SK-N-SH (cell line): ENCODE results near the gene OSBPL2. TPM values are rescaled to one million over a fixed set of nuclear protein-coding genes. Genes with fewer than 3 reads are reported as not detected.

ENCODE experiments used
- CTCF ChIA-PET: fragments of 300-600, 350-600 bp; formaldehyde crosslinking; extraction: SDS; loops from one replicate; lab custom pipeline; 2021; lab: Yijun Ruan, JAX
- POLR2A ChIA-PET: fragments of 350-600 bp; sonication (Branson Sonifier 250); formaldehyde crosslinking; extraction: SDS; loops from one replicate; lab custom pipeline; 2020; ENCODE audit warnings: antibody characterized with exemption, inconsistent platforms; lab: Yijun Ruan, JAX
- DNase-seq: peaks from one replicate; pipeline ENCODE4 v3.0.0; 2012
- H2AFZ ChIP-seq: fragments of 200-600 bp; sonication (generic); 2 replicates; pipeline ENCODE4 v1.8.1; 2016; ENCODE audit warnings: antibody characterized with exemption, mild to moderate bottlenecking, low read depth
- H3F3A ChIP-seq: fragments of 200-600 bp; sonication (generic); replicated peaks from 2 replicates; pipeline ENCODE3; 2016; ENCODE audit warnings: antibody characterized with exemption, mild to moderate bottlenecking; ENCODE audit not compliant: insufficient read depth
- H3K27ac ChIP-seq, 2 experiments: fragments of 200-500 bp in 1 of 2; fragments of 200-600 bp in 1 of 2; sonication (Bioruptor generic) in 1 of 2; sonication (generic), shearing (Covaris generic) in 1 of 2; 2 replicates each; pipeline versions ENCODE4 v1.5.1 to v1.6.1; 2014 to 2016; ENCODE audit warnings: low read depth in 2 of 2, inconsistent platforms in 1 of 2, low read length in 1 of 2, mild to moderate bottlenecking in 1 of 2, mixed read lengths in 1 of 2
- H3K27me3 ChIP-seq: fragments of 200-600 bp; sonication (generic), shearing (Covaris generic); 2 replicates; pipeline ENCODE4 v1.6.1; 2016; ENCODE audit warnings: mixed run types; ENCODE audit not compliant: insufficient read depth
- H3K36me3 ChIP-seq, 2 experiments: fragments of 200-500 bp in 1 of 2; fragments of 200-600 bp in 1 of 2; sonication (Bioruptor generic) in 1 of 2; sonication (generic) in 1 of 2; replicated peaks in 1 of 2; 2 replicates each; pipeline versions ENCODE3 to v1.5.1; 2014 to 2016; ENCODE audit warnings: low read length in 1 of 2, mild to moderate bottlenecking in 1 of 2; ENCODE audit not compliant: insufficient read depth in 2 of 2, control insufficient read depth in 1 of 2
- H3K4me1 ChIP-seq, 2 experiments: fragments of 200-500 bp in 1 of 2; fragments of 200-600 bp in 1 of 2; sonication (Bioruptor generic) in 1 of 2; sonication (generic), shearing (Covaris generic) in 1 of 2; 2 replicates each; pipeline versions ENCODE4 v1.5.1 to v1.6.1; 2014 to 2016; ENCODE audit warnings: low read depth in 1 of 2, low read length in 1 of 2, mixed run types in 1 of 2; ENCODE audit not compliant: insufficient read depth in 2 of 2, control insufficient read depth in 1 of 2
- H3K4me2 ChIP-seq: fragments of 200-600 bp; sonication (generic), shearing (Covaris generic); 2 replicates; pipeline ENCODE4 v1.6.1; 2017; ENCODE audit warnings: mixed run types
- H3K4me3 ChIP-seq, 2 experiments: fragments of 200-500 bp in 1 of 2; fragments of 200-600 bp in 1 of 2; sonication (Bioruptor generic) in 1 of 2; sonication (generic), shearing (Covaris generic) in 1 of 2; 2 replicates each; pipeline versions ENCODE4 v1.5.1 to v1.8.1; 2014 to 2016; ENCODE audit warnings: low read depth in 2 of 2, inconsistent platforms in 1 of 2, low read length in 1 of 2, mild to moderate bottlenecking in 1 of 2, mixed read lengths in 1 of 2, moderate library complexity in 1 of 2
- H3K79me2 ChIP-seq: fragments of 200-600 bp; sonication (generic); 2 replicates; pipeline ENCODE4 v1.8.1; 2017; ENCODE audit warnings: mild to moderate bottlenecking; ENCODE audit not compliant: insufficient read depth
- H3K9ac ChIP-seq: fragments of 200-600 bp; sonication (generic); 2 replicates; pipeline ENCODE4 v1.6.1; 2017; ENCODE audit warnings: mixed run types
- H3K9me2 ChIP-seq: fragments of 200-600 bp; sonication (generic); 2 replicates; pipeline ENCODE4 v1.6.1; 2017; ENCODE audit warnings: mixed run types
- H3K9me3 ChIP-seq: fragments of 200-600 bp; sonication (generic); 2 replicates; pipeline ENCODE4 v1.6.1; 2017; ENCODE audit warnings: mixed run types, mild to moderate bottlenecking, moderate library complexity
- H4K20me1 ChIP-seq: fragments of 200-600 bp; sonication (generic); 2 replicates; pipeline ENCODE4 v1.6.1; 2017; ENCODE audit warnings: mild to moderate bottlenecking, mixed run types; ENCODE audit not compliant: insufficient read depth
- CHD2 ChIP-seq: fragments of 150-350 bp; IDR thresholded peaks from 2 replicates; pipeline ENCODE4 v1.6.1; 2018; ENCODE audit warnings: low read length; ENCODE audit not compliant: partially characterized antibody
- EP300 ChIP-seq, 2 experiments: IDR thresholded peaks; 2 replicates each; pipeline versions ENCODE4 v1.4.0 to v1.6.1; 2012; ENCODE audit warnings: borderline replicate concordance in 1 of 2, low read depth in 1 of 2, low read length in 1 of 2
- EZH2phosphoT487 ChIP-seq: fragments of 200-600 bp; sonication (generic); IDR thresholded peaks from 2 replicates; pipeline ENCODE4 v1.6.1; 2017; ENCODE audit warnings: low read depth, mixed run types, mild to moderate bottlenecking, antibody characterized with exemption, moderate library complexity, borderline replicate concordance
- FOSL2 ChIP-seq: IDR thresholded peaks from 2 replicates; pipeline ENCODE4 v1.4.0; 2012; ENCODE audit warnings: low read depth, mild to moderate bottlenecking, moderate library complexity, borderline replicate concordance
- FOXM1 ChIP-seq: IDR thresholded peaks from 2 replicates; pipeline ENCODE4 v1.4.0; 2012; ENCODE audit warnings: low read depth, mild to moderate bottlenecking
- GABPA ChIP-seq: IDR thresholded peaks from 2 replicates; pipeline ENCODE4 v1.4.0; 2012; ENCODE audit warnings: low read depth, mild to moderate bottlenecking
- GATA2 ChIP-seq: sonication (generic); formaldehyde crosslinking; IDR thresholded peaks from 2 replicates; pipeline ENCODE4 v1.5.0; 2020; ENCODE audit warnings: mild to moderate bottlenecking, missing genetic modification reagents
- JUND ChIP-seq: IDR thresholded peaks from 2 replicates; pipeline ENCODE4 v1.4.0; 2012
- MEF2A ChIP-seq: IDR thresholded peaks from 2 replicates; pipeline ENCODE4 v1.4.0; 2012; ENCODE audit warnings: low read depth, borderline replicate concordance
- MXI1 ChIP-seq: IDR thresholded peaks from 2 replicates; pipeline ENCODE4 v1.6.1; 2012; ENCODE audit warnings: mild to moderate bottlenecking, low read depth, low read length, improper control_type of control experiment
- POLR2AphosphoS5 ChIP-seq: IDR thresholded peaks from 2 replicates; pipeline ENCODE4 v1.6.1; 2012; ENCODE audit warnings: low read depth, low read length
- RAD21 ChIP-seq: IDR thresholded peaks from 2 replicates; pipeline ENCODE4 v1.6.1; 2012; ENCODE audit warnings: mild to moderate bottlenecking, low read length
- RCOR1 ChIP-seq: fragments of 150-350 bp; IDR thresholded peaks from 2 replicates; pipeline ENCODE4 v1.6.1; 2017; ENCODE audit warnings: antibody characterized with exemption, low read length
- RFX5 ChIP-seq: IDR thresholded peaks from 2 replicates; pipeline ENCODE4 v1.6.1; 2012; ENCODE audit warnings: mild to moderate bottlenecking, improper control_type of control experiment, low read length
- TAF1 ChIP-seq: IDR thresholded peaks from 2 replicates; pipeline ENCODE4 v1.6.1; 2012; ENCODE audit warnings: low read depth, mild to moderate bottlenecking, low read length, moderate library complexity, borderline replicate concordance
- TCF12 ChIP-seq: IDR thresholded peaks from 2 replicates; pipeline ENCODE4 v1.4.0; 2012
- TEAD4 ChIP-seq: IDR thresholded peaks from 2 replicates; pipeline ENCODE4 v1.4.0; 2012; ENCODE audit warnings: mild to moderate bottlenecking, borderline replicate concordance; ENCODE audit not compliant: insufficient read depth
- WGBS: methylation state at CpG from one replicate; pipeline ENCODE4 v1.1.6; 2017; ENCODE audit warnings: low lambda C conversion rate; 5-methylcytosine and 5-hydroxymethylcytosine counted together
- polyA plus RNA-seq, 3 experiments: library from polyadenylated mRNA; depleted of rRNA; stranded (reverse); fragments of >200 nt; gene quantifications; 2 replicates each; pipeline ENCODE4 v1.2.3, GENCODE V29; 2012
- TF ChIP-seq, protein P1 (sequence below): IDR thresholded peaks from 2 replicates; pipeline ENCODE4 v1.6.1; 2012; ENCODE audit warnings: mild to moderate bottlenecking, low read depth, low read length, moderate library complexity
- TF ChIP-seq, protein P2 (sequence below): IDR thresholded peaks from 2 replicates; pipeline ENCODE4 v1.4.0; 2012; ENCODE audit warnings: low read depth
- TF ChIP-seq, protein P3 (sequence below): IDR thresholded peaks from 2 replicates; pipeline ENCODE4 v1.4.0; 2012; ENCODE audit warnings: low read depth, borderline replicate concordance
- TF ChIP-seq, protein P4 (sequence below): IDR thresholded peaks from 2 replicates; pipeline ENCODE4 v1.4.0; 2012; ENCODE audit warnings: low read depth, borderline replicate concordance

Gene OSBPL2
- polyA plus RNA-seq, 1 of the 3 experiments (the other 2 are of a cell fraction): 17.7 TPM

DNA sequence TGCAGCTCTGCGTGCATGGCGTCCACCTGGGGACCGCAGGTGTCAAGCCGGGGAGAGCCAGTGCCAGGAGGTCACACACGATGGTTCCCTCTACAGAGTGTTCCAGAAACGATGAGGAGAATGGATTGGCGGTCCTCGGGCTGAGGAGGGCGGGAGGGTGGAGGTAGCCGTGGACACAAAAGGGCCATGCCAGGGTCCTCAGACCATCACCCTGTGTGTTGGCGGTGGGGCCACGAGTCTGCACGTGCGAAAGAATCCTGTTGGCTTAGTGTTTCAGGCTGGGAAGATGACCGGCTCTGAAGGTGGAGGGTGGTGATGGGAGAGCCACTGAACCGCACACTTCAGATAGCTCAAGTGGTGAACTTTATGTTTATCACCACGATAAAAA lies 31.9 kb upstream of the OSBPL2 start:
- Histone ChIP-seq H2AFZ (no peak overlapping the region), H3K9ac (no peak overlapping the region), H3K9me3 (no peaks in the 10 kb centered on the region), H3K27ac (no peak overlapping the region), H3K9me2 (no peaks in the 10 kb centered on the region), H3K4me1 (peaks cover 0 to 7% of the 10 kb centered on the region in 2 experiments; a peak in 2 of 4 replicates), H3K36me3 (peaks cover 0 to 11% of the 10 kb centered on the region in 2 experiments), H3F3A (no peaks in the 10 kb centered on the region), H3K4me2 (no peak overlapping the region), H3K27me3 (no peaks in the 10 kb centered on the region), H3K4me3 (no peak overlapping the region), H3K79me2 (no peaks in the 10 kb centered on the region), H4K20me1 (no peaks in the 10 kb centered on the region)
- WGBS: 87% methylated on average over 16 of the region's 17 CpGs
- POLR2A ChIA-PET: no interaction called here
- TF ChIP-seq MEF2A (no peak), GATA2 (CRISPR knock-in tag) (no peak), EP300 (IDR thresholded peaks at IDR 0.05; ENCODE audit: borderline replicate concordance in 1 of 2, low read depth in 1 of 2, low read length in 1 of 2) (no peak), GABPA (no peak), RCOR1 (no peak), FOSL2 (no peak), TAF1 (no peak), RAD21 (no peak), FOXM1 (no peak), EZH2phosphoT487 (no peak), TEAD4 (no peak)
- TF ChIP-seq, protein P1, sequence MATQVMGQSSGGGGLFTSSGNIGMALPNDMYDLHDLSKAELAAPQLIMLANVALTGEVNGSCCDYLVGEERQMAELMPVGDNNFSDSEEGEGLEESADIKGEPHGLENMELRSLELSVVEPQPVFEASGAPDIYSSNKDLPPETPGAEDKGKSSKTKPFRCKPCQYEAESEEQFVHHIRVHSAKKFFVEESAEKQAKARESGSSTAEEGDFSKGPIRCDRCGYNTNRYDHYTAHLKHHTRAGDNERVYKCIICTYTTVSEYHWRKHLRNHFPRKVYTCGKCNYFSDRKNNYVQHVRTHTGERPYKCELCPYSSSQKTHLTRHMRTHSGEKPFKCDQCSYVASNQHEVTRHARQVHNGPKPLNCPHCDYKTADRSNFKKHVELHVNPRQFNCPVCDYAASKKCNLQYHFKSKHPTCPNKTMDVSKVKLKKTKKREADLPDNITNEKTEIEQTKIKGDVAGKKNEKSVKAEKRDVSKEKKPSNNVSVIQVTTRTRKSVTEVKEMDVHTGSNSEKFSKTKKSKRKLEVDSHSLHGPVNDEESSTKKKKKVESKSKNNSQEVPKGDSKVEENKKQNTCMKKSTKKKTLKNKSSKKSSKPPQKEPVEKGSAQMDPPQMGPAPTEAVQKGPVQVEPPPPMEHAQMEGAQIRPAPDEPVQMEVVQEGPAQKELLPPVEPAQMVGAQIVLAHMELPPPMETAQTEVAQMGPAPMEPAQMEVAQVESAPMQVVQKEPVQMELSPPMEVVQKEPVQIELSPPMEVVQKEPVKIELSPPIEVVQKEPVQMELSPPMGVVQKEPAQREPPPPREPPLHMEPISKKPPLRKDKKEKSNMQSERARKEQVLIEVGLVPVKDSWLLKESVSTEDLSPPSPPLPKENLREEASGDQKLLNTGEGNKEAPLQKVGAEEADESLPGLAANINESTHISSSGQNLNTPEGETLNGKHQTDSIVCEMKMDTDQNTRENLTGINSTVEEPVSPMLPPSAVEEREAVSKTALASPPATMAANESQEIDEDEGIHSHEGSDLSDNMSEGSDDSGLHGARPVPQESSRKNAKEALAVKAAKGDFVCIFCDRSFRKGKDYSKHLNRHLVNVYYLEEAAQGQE: no peak
- TF ChIP-seq, protein P2, sequence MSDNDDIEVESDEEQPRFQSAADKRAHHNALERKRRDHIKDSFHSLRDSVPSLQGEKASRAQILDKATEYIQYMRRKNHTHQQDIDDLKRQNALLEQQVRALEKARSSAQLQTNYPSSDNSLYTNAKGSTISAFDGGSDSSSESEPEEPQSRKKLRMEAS: no peak
- no peak for DNase-seq
- CTCF ChIA-PET: interaction anchor here (0.7 kb wide), 1 partner anchor 585 kb away, joined by 3 read pairs; no protein-coding TSS in a partner anchor

DNA sequence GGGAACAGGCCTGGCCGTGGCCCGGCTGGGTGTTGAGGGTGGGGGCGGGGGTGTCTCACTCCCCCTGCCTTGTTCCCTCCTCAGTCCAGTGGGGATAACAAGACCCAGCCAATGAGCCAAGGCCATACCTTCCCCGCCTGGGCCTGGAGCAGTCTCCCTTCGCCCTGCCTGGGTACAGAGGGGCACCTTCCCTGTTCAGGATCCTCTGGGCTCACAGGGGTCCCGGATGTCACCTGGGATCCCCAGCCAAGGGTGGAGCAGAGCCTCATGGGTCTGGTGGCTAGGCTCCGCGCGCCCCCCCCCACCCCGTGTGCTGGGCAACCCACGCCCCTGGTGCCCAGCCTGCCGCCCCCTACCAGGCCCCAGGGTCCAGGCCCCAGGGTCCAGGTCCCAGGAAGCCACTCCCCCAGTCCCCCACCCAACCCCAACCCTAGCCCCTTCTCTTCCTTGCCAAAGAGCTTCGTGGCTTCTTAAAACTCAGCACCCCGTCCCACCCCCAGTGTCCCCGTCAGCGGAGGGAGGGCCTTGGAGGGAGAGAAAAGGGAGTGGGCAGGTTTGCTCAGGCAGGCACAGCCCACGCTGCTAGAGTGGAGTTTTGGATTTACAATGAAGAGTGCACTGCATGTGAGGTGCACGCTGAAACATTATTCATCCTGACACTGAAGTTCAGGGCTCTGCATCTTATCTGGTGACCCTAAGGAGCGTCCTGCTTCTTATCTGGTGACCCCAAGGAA lies 30.1 kb upstream of the OSBPL2 start:
- POLR2A ChIA-PET: no interaction called here
- H3K27me3 ChIP-seq: no peaks in the 10 kb centered on the region
- H3K9ac ChIP-seq: no peak overlapping the region
- CTCF ChIA-PET: interaction anchor here (1.3 kb wide), 1 partner anchor 174 kb away, joined by 3 read pairs; no protein-coding TSS in a partner anchor
- H3K4me3 ChIP-seq: no peak overlapping the region
- H3F3A ChIP-seq: no peaks in the 10 kb centered on the region
- no peak overlapping the region for H2AFZ ChIP-seq
- no peak overlapping the region for H3K4me2 ChIP-seq
- H3K4me1 ChIP-seq: peaks cover 0 to 7% of the 10 kb centered on the region in 2 experiments; a peak in 1 of 4 replicates
- 85% methylated on average over 17 of the region's 19 CpGs for WGBS
- H3K79me2 ChIP-seq: no peaks in the 10 kb centered on the region
- no peaks in the 10 kb centered on the region for H3K9me2 ChIP-seq
- no peaks in the 10 kb centered on the region for H4K20me1 ChIP-seq
- no peak for DNase-seq
- H3K36me3 ChIP-seq: peaks cover 0 to 3% of the 10 kb centered on the region in 2 experiments
- no peak overlapping the region for H3K27ac ChIP-seq
- H3K9me3 ChIP-seq: no peaks in the 10 kb centered on the region
- TF ChIP-seq, protein P2: no peak
- TF ChIP-seq RFX5 (no peak), MEF2A (no peak), POLR2AphosphoS5 (no peak), FOXM1 (no peak), MXI1 (no peak), CHD2 (no peak), TCF12 (no peak), EZH2phosphoT487 (no peak), JUND (no peak), FOSL2 (no peak)
- TF ChIP-seq, protein P3, sequence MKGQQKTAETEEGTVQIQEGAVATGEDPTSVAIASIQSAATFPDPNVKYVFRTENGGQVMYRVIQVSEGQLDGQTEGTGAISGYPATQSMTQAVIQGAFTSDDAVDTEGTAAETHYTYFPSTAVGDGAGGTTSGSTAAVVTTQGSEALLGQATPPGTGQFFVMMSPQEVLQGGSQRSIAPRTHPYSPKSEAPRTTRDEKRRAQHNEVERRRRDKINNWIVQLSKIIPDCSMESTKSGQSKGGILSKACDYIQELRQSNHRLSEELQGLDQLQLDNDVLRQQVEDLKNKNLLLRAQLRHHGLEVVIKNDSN: no peak
- TF ChIP-seq, protein P4, sequence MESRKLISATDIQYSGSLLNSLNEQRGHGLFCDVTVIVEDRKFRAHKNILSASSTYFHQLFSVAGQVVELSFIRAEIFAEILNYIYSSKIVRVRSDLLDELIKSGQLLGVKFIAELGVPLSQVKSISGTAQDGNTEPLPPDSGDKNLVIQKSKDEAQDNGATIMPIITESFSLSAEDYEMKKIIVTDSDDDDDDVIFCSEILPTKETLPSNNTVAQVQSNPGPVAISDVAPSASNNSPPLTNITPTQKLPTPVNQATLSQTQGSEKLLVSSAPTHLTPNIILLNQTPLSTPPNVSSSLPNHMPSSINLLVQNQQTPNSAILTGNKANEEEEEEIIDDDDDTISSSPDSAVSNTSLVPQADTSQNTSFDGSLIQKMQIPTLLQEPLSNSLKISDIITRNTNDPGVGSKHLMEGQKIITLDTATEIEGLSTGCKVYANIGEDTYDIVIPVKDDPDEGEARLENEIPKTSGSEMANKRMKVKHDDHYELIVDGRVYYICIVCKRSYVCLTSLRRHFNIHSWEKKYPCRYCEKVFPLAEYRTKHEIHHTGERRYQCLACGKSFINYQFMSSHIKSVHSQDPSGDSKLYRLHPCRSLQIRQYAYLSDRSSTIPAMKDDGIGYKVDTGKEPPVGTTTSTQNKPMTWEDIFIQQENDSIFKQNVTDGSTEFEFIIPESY: no peak
